Muscle of leg (tissue), 11 donors: ENCODE measurements around the gene KIR3DL1. TPM values are rescaled to one million over a fixed set of nuclear protein-coding genes. Genes with fewer than 3 reads are reported as not detected.
A peak's percentile ranks its signal among the peaks of the same experiment; 100 is the strongest.
"Not testable (repeated sequence)": the region's sequence is repeated elsewhere in the genome, so short reads cannot be mapped to it uniquely, and the experiment has no call there.

Experiments
- DNase-seq: peaks from one replicate; pipeline ENCODE4 v3.0.0; 2013
- H3K27ac ChIP-seq: one replicate; pipeline ENCODE4 v1.5.1; 2013; ENCODE audit warnings: mild to moderate bottlenecking, low read length, control low read depth
- H3K27me3 ChIP-seq: one replicate; pipeline ENCODE4 v1.6.1; 2013; ENCODE audit warnings: low read length; ENCODE audit not compliant: control insufficient read depth, insufficient read depth
- H3K36me3 ChIP-seq: one replicate; pipeline ENCODE4 v1.6.1; 2013; ENCODE audit warnings: low read length; ENCODE audit not compliant: control insufficient read depth, insufficient read depth
- H3K4me1 ChIP-seq: one replicate; pipeline ENCODE4 v1.6.1; 2013; ENCODE audit warnings: low read length; ENCODE audit not compliant: control insufficient read depth, insufficient read depth
- H3K4me3 ChIP-seq: one replicate; pipeline ENCODE4 v1.5.1; 2013; ENCODE audit warnings: low read length, control low read depth
- H3K9me3 ChIP-seq: replicated peaks from 2 replicates; pipeline ENCODE4 v1.6.1; 2013; ENCODE audit warnings: low read depth, low read length; ENCODE audit not compliant: control insufficient read depth
- WGBS: methylation state at CpG from one replicate; pipeline ENCODE4 v1.1.5; 2013; ENCODE audit warnings: missing lambda C conversion rate; ENCODE audit not compliant: insufficient coverage; 5-methylcytosine and 5-hydroxymethylcytosine counted together
- polyA plus RNA-seq, 8 donors: library from polyadenylated mRNA; unstranded; fragments of 120-200 nt; gene quantifications; one replicate each; pipeline versions ENCODE4 v1.2.1 to v1.2.3, GENCODE V29; 2013; ENCODE audit warnings: inconsistent platforms in 1 of 8, low replicate concordance in 1 of 8; ENCODE audit not compliant: insufficient read length in 8 of 8, insufficient read depth in 1 of 8
- total RNA-seq: library from RNA; stranded (reverse); fragments of 120-200 nt; gene quantifications from one replicate; pipeline ENCODE4 v1.2.4, GENCODE V29; 2013

KIR3DL1 gene
- total and polyA plus RNA-seq, 9 donors: 0.12 TPM; not detected in 8

- not testable (repeated sequence) for H3K36me3 ChIP-seq, H3K4me1 ChIP-seq, H3K27me3 ChIP-seq, DNase-seq, H3K27ac ChIP-seq, H3K4me3 ChIP-seq
- 83% methylated on average over 13 of the region's 24 CpGs for WGBS
- peaks cover 13% of the 10 kb centered on the region for H3K9me3 ChIP-seq
Observed at GRCh38 chr19:54786091-54786723, 30.1 kb upstream of the KIR3DL1 start.

GRCh38 chr19:54788154-54788553, 28.1 kb upstream of the KIR3DL1 start:
- H3K27me3 ChIP-seq, H3K4me1 ChIP-seq, H3K36me3 ChIP-seq, H3K27ac ChIP-seq, H3K4me3 ChIP-seq: not testable (repeated sequence)
- 40% methylated on average over 1 of the region's 6 CpGs for WGBS
- DNase-seq: peak; percentile 13
- H3K9me3 ChIP-seq: peaks cover 13% of the 10 kb centered on the region

GRCh38 chr19:54790711-54791110, 25.6 kb upstream of the KIR3DL1 start:
- WGBS: 66% methylated on average over 2 of the region's 5 CpGs
- Histone ChIP-seq H3K27ac (no peak overlapping the region), H3K27me3 (no peaks in the 10 kb centered on the region), H3K36me3 (no peaks in the 10 kb centered on the region), H3K4me3 (no peak overlapping the region), H3K9me3 (peaks cover 6% of the 10 kb centered on the region), H3K4me1 (no peaks in the 10 kb centered on the region)
- no peak for DNase-seq

DNA sequence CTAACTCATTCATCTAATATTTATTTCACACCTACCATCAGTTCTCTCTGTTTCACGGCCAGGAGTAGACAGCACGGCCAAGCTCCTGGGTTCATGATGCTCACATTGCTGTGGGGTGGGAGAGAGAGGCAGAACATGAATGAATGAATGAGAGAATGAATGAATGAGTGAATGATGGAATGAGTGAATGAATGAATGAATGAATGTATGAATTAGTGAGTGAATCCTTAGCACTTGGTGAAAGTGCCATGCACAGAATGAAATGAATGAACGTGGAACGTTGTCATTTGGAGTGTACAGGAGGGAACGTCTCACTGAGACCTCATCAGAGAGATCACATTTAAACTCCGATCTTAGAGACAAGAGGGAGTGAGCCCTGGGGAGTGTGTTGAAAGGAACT, 24.8 kb upstream of the KIR3DL1 start:
- no peaks in the 10 kb centered on the region for H3K36me3 ChIP-seq
- no peak overlapping the region for H3K4me3 ChIP-seq
- WGBS: 96% methylated on average over 5 of the region's 6 CpGs
- no peaks in the 10 kb centered on the region for H3K9me3 ChIP-seq
- no peaks in the 10 kb centered on the region for H3K4me1 ChIP-seq
- no peak overlapping the region for H3K27ac ChIP-seq
- no peaks in the 10 kb centered on the region for H3K27me3 ChIP-seq
- DNase-seq: no peak

GRCh38 chr19:54792814-54793213, 23.5 kb upstream of the KIR3DL1 start:
- no peak overlapping the region for H3K4me3 ChIP-seq
- WGBS: 40% methylated on average over 1 of the region's 8 CpGs
- no peaks in the 10 kb centered on the region for H3K36me3 ChIP-seq
- H3K9me3 ChIP-seq: peaks cover 3% of the 10 kb centered on the region
- H3K4me1 ChIP-seq: no peaks in the 10 kb centered on the region
- DNase-seq: peak; percentile 35
- no peaks in the 10 kb centered on the region for H3K27me3 ChIP-seq
- no peak overlapping the region for H3K27ac ChIP-seq

DNA sequence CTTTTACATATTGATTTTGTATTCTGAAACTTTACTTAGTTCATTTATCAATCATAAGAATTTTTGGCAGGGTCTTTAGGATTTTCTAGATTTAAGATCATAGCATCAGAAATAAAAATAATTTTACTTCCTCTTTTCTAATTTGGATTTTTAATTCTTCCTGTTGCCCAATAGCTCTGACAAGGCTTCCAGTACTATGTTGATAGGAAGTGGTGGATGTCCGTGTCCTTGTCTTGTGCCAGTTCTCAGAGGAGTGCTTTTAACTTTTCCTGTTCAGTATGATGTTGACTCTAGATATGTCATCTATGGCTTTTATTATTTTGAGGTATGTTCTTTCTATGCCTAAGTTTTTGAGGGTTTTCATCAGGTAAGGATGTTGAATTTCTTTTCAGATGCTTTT, 20.5 kb upstream of the KIR3DL1 start:
- peak; percentile 13 for DNase-seq
- H3K4me3 ChIP-seq: no peak overlapping the region
- no CpG with 5 or more reads among the region's 1 CpG for WGBS
- no peaks in the 10 kb centered on the region for H3K36me3 ChIP-seq
- no peaks in the 10 kb centered on the region for H3K27me3 ChIP-seq
- no peak overlapping the region for H3K27ac ChIP-seq
- peaks cover 3% of the 10 kb centered on the region for H3K9me3 ChIP-seq
- H3K4me1 ChIP-seq: no peaks in the 10 kb centered on the region

DNA sequence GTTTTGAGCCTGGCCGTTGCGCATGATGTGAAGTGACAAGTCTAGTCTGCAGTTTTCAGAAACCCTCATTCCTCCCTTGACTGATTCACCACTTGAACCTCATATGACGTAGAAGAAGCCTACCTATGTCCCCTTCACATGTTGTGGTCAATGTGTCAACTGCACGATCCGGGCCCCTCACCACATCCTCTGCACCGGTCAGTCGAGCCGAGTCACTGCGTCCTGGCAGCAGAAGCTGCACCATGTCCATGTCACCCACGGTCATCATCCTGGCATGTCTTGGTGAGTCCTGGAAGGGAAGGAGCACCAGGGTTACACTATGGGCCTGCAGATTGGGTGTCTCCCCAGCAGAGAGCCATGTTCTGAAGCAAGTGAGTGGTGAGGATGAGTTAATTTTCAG, 12.9 kb upstream of the KIR3DL1 start, which contains the start of gene KIR2DL4:
Gene KIR2DL4, plus strand, starts transcription at position 201 of the 400 bp plus-strand sequence. Its CDS starts 42 bp downstream, at position 243.
- Histone ChIP-seq H3K4me3 (no peak within 1 kb of the TSS), H3K4me1 (no peaks in the 10 kb centered on the region), H3K36me3 (no peaks in the 10 kb centered on the region), H3K27ac (no peak within 1 kb of the TSS), H3K9me3 (peaks cover 20% of the 10 kb centered on the region), H3K27me3 (no peaks in the 10 kb centered on the region)
- DNase-seq: no peak
- 93% methylated on average over 3 of the region's 10 CpGs for WGBS

GRCh38 chr19:54804101-54804500, 12.2 kb upstream of the KIR3DL1 start:
- Histone ChIP-seq H3K4me1 (no peaks in the 10 kb centered on the region), H3K27ac (no peak overlapping the region), H3K36me3 (no peaks in the 10 kb centered on the region), H3K9me3 (peaks cover 23% of the 10 kb centered on the region), H3K4me3 (no peak overlapping the region), H3K27me3 (no peaks in the 10 kb centered on the region)
- WGBS: 63% methylated on average over 3 of the region's 5 CpGs
- no peak for DNase-seq

GRCh38 chr19:54804571-54804970, 11.7 kb upstream of the KIR3DL1 start:
- DNase-seq: no peak
- Histone ChIP-seq H3K27ac (no peak overlapping the region), H3K9me3 (peaks cover 28% of the 10 kb centered on the region), H3K4me3 (no peak overlapping the region), H3K36me3 (no peaks in the 10 kb centered on the region), H3K4me1 (no peaks in the 10 kb centered on the region), H3K27me3 (no peaks in the 10 kb centered on the region)
- WGBS: 95% methylated on average over 7 of the region's 10 CpGs

GRCh38 chr19:54805665-54806515, 10.4 kb upstream of the KIR3DL1 start:
- no peaks in the 10 kb centered on the region for H3K36me3 ChIP-seq
- no peak overlapping the region for H3K4me3 ChIP-seq
- H3K27ac ChIP-seq: no peak overlapping the region
- DNase-seq: no peak
- 90% methylated on average over 12 of the region's 14 CpGs for WGBS
- no peaks in the 10 kb centered on the region for H3K4me1 ChIP-seq
- peaks cover 30% of the 10 kb centered on the region for H3K9me3 ChIP-seq
- no peaks in the 10 kb centered on the region for H3K27me3 ChIP-seq
